Activated naive CD4-positive, alpha-beta T cell treated with anti-CD3 and anti-CD28 coated beads, Interleukin-2, amount 50 U/mL, for 72 hours (primary cell): ENCODE measurements around the gene PLPPR5. TPM values are rescaled to one million over a fixed set of nuclear protein-coding genes. Genes with fewer than 3 reads are reported as not detected.
"Not testable (repeated sequence)": the region's sequence is repeated elsewhere in the genome, so short reads cannot be mapped to it uniquely, and the experiment has no call there.

Experiments used
- ATAC-seq, 2 donors: fragments of 150-1000 bp; cut with Tn5 transposase; 2 replicates each; pipeline ENCODE4 v1.10.0; 2021; ENCODE audit warnings: mild to moderate bottlenecking in 2 of 2, moderate library complexity in 2 of 2
- DNase-seq, 2 donors: peaks; one replicate each; pipeline ENCODE4 v3.0.0; 2021 to 2022; ENCODE audit warnings: low spot score in 2 of 2
- H3K27ac Mint-ChIP-seq, 2 donors: one replicate each; pipeline ENCODE4 v1.8.0; 2022; ENCODE audit warnings: mild to moderate bottlenecking in 2 of 2, mixed read lengths in 2 of 2
- H3K36me3 Mint-ChIP-seq, 2 donors: one replicate each; pipeline ENCODE4 v1.8.0; 2022; ENCODE audit warnings: mixed read lengths in 2 of 2
- H3K9me3 Mint-ChIP-seq, 2 donors: one replicate each; pipeline ENCODE4 v1.8.0; 2022; ENCODE audit warnings: mixed read lengths in 2 of 2
- total RNA-seq, 2 donors: library from RNA; stranded (reverse); gene quantifications; one replicate each; pipeline ENCODE4 v1.2.3, GENCODE V29; 2022

PLPPR5 gene, protein sequence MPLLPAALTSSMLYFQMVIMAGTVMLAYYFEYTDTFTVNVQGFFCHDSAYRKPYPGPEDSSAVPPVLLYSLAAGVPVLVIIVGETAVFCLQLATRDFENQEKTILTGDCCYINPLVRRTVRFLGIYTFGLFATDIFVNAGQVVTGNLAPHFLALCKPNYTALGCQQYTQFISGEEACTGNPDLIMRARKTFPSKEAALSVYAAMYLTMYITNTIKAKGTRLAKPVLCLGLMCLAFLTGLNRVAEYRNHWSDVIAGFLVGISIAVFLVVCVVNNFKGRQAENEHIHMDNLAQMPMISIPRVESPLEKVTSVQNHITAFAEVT
- not detected for total RNA-seq

DNA sequence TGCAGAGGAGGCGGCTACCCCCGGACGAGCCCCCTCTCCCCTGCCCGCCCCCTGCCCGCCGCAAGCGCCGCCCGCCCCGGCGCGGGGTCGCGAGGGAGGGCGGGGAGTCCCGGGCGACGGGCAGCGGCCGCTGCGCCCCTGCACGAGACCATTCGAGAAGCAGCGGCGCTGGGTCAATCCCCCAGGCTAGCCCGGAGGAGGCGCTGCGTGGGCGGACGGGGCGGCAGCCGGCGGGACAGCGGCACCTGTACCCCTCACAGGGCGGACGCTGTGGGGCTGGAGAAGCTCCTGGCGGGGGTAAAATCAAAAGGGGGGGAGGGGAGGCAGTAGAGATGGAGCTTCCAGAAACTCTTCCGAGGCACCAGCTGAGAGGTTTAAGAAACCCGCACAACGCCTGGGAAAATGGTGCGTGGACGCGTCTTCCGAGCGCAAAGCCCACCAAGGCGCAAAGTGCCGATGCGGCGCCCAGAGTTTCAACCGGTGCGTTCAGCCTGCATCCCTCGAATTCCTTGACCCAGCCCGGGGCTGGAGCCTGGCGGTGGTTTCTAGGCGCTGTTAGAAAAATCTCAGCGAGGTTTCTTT lies at the start of gene PLPPR5:
Gene PLPPR5, minus strand, starts transcription at position 1 of the 582 bp plus-strand sequence. CDS start 190 bp downstream, outside the sequence.
- DNase-seq (peak; percentile 17 to 51), ATAC-seq (peak; percentile 58 to 69)
- H3K27ac Mint-ChIP-seq = no peak within 1 kb of the TSS
- H3K9me3 Mint-ChIP-seq = no peaks in the 10 kb centered on the region
- H3K36me3 Mint-ChIP-seq = peaks cover 0 to 6% of the 10 kb centered on the region in 2 donors

DNA sequence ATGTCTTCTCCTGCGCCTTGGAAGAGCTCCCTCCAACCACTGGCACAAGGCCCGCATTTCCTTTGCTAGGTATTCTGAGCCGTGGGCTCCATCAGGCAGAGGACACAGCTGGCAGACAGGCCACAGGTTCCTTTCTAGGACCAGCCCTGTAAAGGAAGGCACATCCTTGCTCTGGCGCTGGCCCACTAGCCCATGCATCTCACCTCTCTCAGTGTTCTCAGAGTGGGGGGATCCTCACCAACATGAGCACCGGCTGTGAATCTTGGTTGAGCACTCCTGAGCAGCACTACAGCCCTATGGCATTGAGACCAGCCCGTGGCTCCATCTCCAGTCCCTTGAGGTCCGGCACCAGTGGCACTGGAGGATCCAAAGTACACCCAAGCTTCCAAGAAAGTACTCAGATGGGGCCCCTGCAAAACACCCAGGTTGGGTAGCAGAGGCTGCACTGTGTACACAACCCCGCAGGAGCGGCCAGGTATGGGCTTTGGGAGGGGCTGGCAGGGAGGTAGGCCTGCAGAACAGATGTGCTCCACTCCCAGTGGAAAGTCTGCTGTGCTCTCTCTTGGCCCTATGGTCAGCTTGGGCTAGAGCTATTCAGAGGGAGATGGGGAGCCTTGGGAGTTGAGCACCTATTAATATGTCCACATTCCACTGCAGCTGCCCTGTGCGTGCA lies 47.1 kb upstream of the PLPPR5 start:
- Mint-ChIP-seq H3K36me3 (peaks cover 0 to 10% of the 10 kb centered on the region in 2 donors), H3K27ac (no peak overlapping the region), H3K9me3 (peaks cover 0 to 3% of the 10 kb centered on the region in 2 donors)
- no peak for DNase-seq
- no peak for ATAC-seq

DNA sequence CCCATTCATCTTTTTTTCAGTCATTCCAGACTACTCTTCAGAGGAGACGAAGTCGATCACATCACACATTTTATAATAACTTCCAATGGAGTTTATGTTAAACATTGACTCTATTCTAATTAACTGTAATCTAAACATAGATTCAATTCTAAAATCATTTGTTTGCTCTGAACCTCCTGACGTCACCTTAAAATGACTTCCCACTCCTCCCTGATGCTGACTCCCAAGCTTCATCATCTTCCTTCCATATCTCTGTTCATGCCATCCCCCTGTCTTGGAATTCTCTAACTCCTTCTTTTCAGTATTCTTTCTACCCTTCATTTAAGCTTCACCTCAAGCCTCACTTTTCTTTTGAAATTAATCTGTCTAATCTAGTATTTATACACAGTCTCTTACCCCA lies 45.1 kb upstream of the PLPPR5 start:
- Mint-ChIP-seq H3K9me3 (no peaks in the 10 kb centered on the region), H3K27ac (no peak overlapping the region), H3K36me3 (peaks cover 0 to 5% of the 10 kb centered on the region in 2 donors)
- no peak for DNase-seq
- ATAC-seq = no peak

DNA sequence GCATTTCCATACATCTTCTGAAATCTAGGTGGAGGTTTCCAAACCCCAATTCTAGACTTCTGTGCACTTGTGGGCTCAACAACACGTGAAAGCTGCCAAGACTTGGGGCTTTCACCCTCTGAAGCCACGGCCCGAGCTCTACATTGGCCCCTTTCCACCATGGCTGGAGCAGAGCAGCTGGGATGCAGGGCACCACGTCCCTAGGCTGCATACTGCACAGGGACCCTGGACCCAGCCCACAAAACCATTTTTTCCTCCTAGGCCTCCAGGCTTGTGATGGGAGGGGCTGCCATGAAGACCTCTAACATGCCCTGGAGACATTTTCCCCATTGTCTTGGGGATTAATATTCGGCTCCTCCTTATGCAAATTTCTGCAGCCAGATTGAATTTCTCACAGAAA lies 32.1 kb upstream of the PLPPR5 start:
- H3K27ac Mint-ChIP-seq, ATAC-seq, DNase-seq: not testable (repeated sequence)
- H3K9me3 Mint-ChIP-seq = peaks cover 31 to 44% of the 10 kb centered on the region in 2 donors
- peaks cover 16 to 43% of the 10 kb centered on the region in 2 donors for H3K36me3 Mint-ChIP-seq

DNA sequence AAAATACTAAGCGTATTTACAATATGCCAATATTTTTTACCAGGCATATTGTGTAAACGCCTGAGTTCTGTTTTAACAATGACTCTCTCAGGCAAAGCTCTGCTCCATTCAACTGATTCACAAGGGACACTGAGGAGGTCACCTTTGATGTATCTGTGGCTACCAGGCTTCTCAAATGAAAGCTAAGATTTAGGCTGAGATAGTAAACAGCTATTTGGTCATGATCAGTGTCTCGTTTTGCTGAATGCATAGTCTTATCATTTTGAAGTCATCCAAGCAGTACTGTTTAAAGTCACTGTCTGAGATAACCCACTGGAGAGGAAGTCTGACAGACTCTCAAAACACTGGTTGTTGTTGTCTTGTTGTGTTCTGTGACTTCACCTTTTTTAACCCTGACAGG lies 13.7 kb upstream of the PLPPR5 start:
- Mint-ChIP-seq H3K27ac (no peak overlapping the region), H3K9me3 (no peaks in the 10 kb centered on the region), H3K36me3 (no peaks in the 10 kb centered on the region)
- DNase-seq (no peak), ATAC-seq (no peak)

DNA sequence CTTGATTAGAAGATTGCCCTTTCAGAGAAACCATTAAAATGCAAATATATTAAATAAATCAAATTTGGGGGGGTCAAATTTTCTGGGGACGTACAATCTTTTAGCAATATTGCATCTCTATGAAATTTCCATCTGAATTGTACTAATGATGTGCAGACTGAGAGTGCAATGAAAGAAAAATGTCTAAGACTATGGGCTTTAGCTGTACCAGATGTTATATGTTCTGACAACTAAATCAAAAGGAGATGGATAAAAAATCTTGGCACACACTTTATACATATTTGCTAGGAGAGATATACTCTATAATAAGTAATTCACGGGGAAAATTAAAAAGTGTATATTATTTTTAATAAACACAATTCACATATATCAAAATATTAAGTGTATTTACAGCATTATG lies 13.0 kb upstream of the PLPPR5 start:
- Mint-ChIP-seq H3K27ac (no peak overlapping the region), H3K9me3 (no peaks in the 10 kb centered on the region), H3K36me3 (no peaks in the 10 kb centered on the region)
- ATAC-seq (no peak), DNase-seq (no peak)

DNA sequence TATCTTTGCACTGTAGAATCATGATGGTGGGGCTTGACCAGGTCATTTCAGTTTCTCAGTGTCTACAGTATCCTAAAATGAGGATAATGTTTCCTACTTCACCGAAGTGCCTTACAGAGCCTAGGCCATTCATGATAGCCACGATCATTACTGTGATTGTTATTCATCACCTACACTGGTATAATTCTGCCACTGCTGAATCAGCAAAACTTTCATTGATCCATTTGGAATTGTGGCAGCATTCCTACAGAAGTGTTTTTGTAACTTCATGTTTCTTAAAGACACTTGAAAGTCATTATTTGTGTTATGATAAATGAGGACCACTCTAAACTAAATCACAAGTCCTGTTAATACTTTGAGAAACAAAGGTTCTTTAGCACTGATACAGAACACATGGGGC lies 6.0 kb upstream of the PLPPR5 start:
- H3K9me3 Mint-ChIP-seq = no peaks in the 10 kb centered on the region
- peaks cover 0 to 2% of the 10 kb centered on the region in 2 donors for H3K36me3 Mint-ChIP-seq
- no peak for DNase-seq
- no peak for ATAC-seq
- no peak overlapping the region for H3K27ac Mint-ChIP-seq

DNA sequence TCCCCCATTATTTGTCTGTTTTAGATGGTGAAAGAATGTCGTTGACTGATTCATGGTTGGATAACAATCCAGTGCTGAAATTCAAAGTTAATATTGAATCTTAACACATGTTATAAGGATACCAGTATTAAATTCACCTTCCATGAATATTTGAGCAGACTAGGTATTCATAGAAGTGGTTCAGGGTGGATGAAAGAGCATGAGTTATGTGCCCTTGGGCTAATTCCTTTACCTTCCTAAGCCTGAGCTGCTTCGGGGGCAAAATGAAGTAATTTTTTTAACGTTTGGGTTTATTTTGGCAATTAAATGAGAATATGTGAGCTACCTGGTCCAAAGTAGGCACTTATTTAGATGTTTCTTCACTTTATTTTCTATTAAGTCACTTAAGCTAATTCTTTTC lies 2.7 kb upstream of the PLPPR5 start:
- Mint-ChIP-seq H3K9me3 (no peaks in the 10 kb centered on the region), H3K36me3 (peaks cover 0 to 6% of the 10 kb centered on the region in 2 donors)

DNA sequence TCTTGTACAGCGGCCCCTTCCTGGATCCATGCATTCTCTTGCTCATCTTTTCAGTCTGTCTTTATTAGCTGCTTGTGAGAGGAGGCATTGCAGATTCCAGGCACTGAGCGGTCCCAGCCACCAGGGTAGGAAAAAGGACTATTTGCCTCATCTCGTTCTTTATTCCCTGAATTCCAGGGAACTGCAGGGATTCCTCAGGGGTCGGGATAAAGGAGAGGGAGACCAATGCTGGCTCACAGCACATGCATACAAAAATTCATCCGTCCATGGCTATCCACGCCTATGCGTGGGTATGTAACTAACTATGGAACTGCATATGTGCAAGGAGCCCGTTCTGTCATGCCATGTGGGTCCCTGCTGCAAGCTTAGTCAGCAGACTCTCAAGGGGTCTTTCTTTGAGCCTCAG lies 879 bp upstream of the PLPPR5 start:
- H3K27ac Mint-ChIP-seq = no peak overlapping the region
- no peak for ATAC-seq
- DNase-seq = no peak
- no peaks in the 10 kb centered on the region for H3K9me3 Mint-ChIP-seq
- peaks cover 0 to 6% of the 10 kb centered on the region in 2 donors for H3K36me3 Mint-ChIP-seq

More for the DNA sequence above, 2.7 kb upstream of the PLPPR5 start:
- H3K27ac Mint-ChIP-seq = no peak overlapping the region
- DNase-seq = no peak
- ATAC-seq = no peak

DNA sequence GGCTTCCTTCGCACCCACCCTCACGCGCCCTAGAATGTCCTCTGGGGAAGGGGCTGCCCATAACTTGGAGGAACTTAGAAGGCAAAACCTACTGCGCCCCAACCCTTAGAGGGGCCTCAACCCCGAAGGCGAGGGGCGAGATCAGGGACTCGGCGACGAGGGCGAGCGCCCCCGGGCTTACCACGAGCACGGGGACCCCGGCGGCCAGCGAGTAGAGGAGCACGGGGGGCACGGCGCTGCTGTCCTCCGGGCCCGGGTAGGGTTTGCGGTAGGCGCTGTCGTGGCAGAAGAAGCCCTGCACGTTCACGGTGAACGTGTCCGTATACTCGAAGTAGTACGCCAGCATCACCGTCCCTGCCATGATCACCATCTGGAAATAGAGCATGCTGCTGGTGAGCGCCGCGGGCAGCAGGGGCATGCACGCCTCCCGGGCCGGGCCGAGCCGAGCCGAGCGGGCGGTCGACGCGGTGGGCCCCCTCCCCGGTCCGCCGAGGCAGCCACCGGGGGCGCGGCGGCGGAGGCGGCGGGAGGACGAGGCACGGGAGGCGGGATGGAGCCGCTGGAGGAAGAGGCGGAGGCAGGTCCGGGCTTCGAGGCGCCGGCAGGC lies 304 bp downstream of the PLPPR5 start:
- DNase-seq = peak; percentile 21 to 52

DNA sequence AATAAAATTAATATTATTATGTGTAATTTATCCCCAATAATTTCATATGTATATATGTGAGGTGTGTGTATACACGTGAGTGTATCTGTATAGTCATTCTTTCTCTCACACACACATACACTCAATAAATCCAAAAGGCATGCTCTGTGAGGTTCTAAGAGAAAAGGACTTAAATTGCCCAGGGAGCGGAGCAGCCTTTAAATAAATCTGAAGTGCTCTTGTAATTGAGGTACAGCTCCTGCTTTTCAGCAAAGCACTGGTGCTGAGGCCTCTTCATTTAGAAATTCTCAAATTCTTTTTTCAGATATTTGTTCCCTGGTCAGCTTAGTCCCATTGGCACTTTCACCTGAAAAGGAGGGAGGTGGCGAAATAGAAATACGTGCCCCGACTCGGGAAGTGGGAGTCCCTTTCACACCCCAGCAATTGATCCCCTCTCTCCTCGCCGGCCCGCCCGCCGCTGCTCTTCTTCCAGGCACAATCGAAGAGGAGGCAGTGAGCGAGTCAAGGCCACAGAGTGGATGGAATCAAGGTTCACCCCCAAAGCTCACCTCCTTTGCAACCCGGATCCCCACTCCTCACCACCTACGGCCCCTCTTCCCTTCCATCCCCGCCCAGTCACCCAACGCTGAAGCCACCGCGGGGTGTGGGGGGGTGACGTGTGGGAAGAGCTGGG lies 944 bp downstream of the PLPPR5 start:
- Mint-ChIP-seq H3K9me3 (no peaks in the 10 kb centered on the region), H3K36me3 (peaks cover 0 to 6% of the 10 kb centered on the region in 2 donors), H3K27ac (no peak overlapping the region)
- DNase-seq (no peak), ATAC-seq (peak; percentile 16)

More for the DNA sequence above, 304 bp downstream of the PLPPR5 start:
- H3K27ac Mint-ChIP-seq = no peak overlapping the region
- peaks cover 0 to 6% of the 10 kb centered on the region in 2 donors for H3K36me3 Mint-ChIP-seq
- no peaks in the 10 kb centered on the region for H3K9me3 Mint-ChIP-seq
- ATAC-seq = peak; percentile 63 to 77

DNA sequence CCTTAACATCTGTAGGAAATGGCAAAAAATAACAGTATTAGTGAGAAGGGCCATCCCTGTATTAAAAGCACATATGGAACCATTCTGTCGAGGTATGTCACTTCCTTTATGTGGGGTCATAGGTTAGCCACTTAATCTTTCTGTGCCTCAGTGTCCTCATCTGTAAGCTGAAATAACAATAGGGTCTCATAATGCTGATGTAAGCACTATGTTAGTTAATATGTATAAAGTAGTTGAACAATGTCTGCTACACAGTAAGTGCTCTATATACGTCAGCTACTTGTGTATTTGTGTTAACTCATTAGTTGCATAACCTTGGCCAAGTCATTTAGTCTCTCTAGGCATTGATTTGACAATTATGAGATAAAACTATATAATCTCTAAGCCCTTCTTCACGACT lies 11.8 kb downstream of the PLPPR5 start:
- Mint-ChIP-seq H3K36me3 (no peaks in the 10 kb centered on the region), H3K9me3 (peaks cover 0 to 4% of the 10 kb centered on the region in 2 donors), H3K27ac (no peak overlapping the region)
- DNase-seq = no peak
- ATAC-seq = no peak

DNA sequence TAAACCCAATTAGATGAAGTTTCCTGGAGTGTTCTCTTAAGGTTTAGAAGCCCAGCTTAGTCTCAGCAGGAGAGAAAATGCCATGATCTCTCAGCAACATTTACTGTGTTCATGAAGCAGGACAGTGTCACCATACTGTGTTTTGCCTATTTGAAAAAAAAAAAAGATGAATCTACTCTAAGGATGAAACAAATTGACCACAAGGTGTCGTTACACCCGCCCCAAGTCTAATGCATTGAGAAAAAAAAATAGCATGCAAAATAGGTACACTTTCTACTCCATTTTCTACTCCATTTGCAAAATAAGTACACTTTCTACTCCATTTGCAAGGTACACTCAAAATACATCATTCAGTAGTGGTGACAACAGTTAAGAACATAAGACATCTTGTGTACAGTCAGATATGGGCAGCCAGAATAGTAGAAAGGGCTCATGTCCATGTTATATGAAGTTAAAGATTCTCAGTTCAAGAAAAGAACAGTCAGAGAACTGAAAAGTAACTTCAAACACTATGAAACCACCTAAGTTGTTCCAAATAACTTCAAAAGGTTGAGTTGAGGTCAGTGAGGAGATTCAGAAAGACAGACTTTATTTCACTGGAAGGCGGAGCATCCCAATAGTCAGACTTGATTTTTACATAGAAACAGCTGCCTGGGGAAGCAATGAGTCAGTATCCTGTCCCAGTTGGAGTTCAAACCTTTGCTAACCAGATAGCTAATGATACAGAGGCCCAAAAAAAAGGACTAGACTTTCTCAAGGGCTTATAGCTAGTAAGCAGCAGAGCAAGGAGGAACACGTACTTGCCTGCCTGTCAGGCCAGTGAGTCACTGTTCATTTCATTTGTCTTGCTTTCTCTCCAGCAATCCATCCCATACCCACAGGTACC lies 13.3 kb downstream of the PLPPR5 start:
- H3K27ac Mint-ChIP-seq = peak overlapping the region in 1 of 2 donors; percentile 51
- peaks cover 0 to 4% of the 10 kb centered on the region in 2 donors for H3K9me3 Mint-ChIP-seq
- no peaks in the 10 kb centered on the region for H3K36me3 Mint-ChIP-seq
- DNase-seq (no peak), ATAC-seq (peak; percentile 86 to 90)

DNA sequence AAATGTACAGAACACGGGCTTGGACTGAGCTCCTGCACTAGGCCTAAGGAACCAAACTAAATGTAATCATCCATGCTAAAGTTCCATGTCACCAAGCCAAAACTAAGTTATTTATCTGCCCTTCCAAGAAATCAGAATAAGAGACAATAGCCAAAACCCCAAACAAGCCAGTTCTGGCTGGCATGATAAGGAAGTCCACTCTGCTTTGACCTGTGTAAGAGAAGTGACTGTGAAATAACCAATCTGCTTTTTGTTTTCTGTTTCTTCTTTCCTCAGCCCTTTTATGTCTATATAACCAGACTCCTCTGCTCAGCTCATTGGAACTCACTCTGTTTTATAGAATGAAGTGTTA lies 15.1 kb downstream of the PLPPR5 start:
- Mint-ChIP-seq H3K9me3 (peaks cover 0 to 4% of the 10 kb centered on the region in 2 donors), H3K36me3 (no peaks in the 10 kb centered on the region), H3K27ac (no peak overlapping the region)
- ATAC-seq = no peak
- DNase-seq = no peak

DNA sequence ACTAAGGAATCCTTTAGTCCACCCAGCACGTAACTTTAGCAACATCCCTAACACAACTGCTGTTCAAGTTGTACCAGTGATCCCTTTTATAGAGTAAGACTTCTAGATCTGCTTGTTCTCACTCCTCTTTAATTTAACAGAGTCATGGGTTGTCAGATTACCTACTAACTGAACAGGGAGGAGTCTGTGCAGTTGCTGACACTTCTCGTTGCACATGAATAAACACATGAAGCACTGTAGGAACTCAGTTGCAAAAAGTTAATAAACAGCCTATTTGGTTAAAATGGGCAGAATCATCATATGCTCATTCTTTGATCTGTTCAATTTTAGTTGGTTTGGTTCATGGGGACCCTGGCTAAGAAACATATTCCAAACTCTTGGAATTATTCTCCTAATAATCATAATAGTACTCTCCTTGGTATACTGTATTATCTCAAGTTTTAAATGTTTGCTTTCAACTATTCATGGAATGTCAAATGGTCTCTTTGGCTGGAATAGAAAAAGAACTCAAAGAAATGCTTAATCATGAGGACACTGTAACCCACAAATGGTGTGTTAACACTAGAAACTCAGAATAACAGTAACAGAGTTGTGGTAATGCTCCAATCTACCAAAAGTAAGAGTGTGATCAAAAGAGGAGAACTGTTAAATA lies 15.6 kb downstream of the PLPPR5 start:
- H3K9me3 Mint-ChIP-seq = peaks cover 0 to 4% of the 10 kb centered on the region in 2 donors
- no peak overlapping the region for H3K27ac Mint-ChIP-seq
- no peak for ATAC-seq
- DNase-seq = no peak
- no peaks in the 10 kb centered on the region for H3K36me3 Mint-ChIP-seq
